Measurements from ENCODE around the gene TMED6. TPM values are rescaled to one million over a fixed set of nuclear protein-coding genes. Genes with fewer than 3 reads are reported as not detected.

TMED6 gene
- total RNA-seq, 1 experiment from 2014 or later: 0.72 TPM

DNA sequence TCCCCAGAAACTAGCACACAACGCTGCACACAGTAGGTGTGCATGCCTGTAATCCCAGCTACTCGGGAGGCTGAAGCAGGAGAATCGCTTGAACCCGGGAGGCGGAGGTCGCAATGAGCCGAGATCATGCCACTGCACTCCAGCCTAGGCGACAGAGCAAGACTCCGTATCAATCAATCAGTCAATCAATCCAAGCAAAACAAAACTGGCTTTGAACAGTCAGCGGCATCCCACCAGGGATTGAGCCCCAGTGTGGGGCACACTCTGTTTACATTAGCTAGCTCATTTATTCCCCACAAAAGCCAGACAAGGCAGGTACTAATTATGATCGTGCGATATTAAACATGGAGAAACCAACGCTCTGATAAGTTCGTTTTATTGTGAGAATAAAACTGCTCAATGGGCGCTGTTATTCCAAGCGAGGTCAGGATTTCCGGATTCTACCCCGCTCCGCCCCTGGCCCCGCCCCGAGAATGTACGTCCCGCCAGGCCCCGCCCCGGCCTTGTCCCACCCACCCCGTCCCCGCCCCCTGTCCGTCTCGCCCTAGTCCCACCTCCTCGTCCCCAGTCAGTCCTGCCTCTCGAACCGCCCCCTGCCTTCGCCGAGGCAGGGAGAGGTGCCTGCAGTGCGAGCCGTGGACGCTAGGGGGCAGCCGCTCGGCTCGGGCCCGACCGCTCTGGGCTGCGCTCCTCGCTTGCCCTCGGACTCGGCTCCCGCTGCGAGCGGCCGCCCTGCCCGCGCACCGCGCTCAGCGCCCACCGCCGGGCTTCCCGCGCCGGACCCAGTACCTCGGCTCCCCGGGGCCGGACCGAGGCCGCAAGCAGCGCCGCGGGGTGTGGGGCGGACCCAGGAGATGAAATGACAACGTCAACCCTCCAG is 40.7 kb downstream of the TMED6 start, which contains the start of gene VPS4A (continued):
- TF ChIP-seq, protein P1, sequence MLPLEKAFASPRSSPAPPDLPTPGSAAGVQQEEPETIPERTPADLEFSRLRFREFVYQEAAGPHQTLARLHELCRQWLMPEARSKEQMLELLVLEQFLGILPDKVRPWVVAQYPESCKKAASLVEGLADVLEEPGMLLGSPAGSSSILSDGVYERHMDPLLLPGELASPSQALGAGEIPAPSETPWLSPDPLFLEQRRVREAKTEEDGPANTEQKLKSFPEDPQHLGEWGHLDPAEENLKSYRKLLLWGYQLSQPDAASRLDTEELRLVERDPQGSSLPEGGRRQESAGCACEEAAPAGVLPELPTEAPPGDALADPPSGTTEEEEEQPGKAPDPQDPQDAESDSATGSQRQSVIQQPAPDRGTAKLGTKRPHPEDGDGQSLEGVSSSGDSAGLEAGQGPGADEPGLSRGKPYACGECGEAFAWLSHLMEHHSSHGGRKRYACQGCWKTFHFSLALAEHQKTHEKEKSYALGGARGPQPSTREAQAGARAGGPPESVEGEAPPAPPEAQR (CRISPR knock-in tag; IDR thresholded peaks at IDR 0.05): no peak
- TF ChIP-seq RELA (CRISPR knock-in tag; IDR thresholded peaks at IDR 0.05; ENCODE audit: borderline replicate concordance) (no peak; the same call in 1 of the 2 replicates), MYBL2 (CRISPR knock-in tag; IDR thresholded peaks at IDR 0.05) (no peak), TCF7 (CRISPR knock-in tag; IDR thresholded peaks at IDR 0.05; ENCODE audit: low read depth) (no peak), TP53 (CRISPR knock-in tag; IDR thresholded peaks at IDR 0.05) (no peak; the same call in 1 of the 2 replicates), FOXJ3 (CRISPR knock-in tag; IDR thresholded peaks at IDR 0.05; ENCODE audit: borderline replicate concordance) (no peak), RORB (CRISPR knock-in tag; IDR thresholded peaks at IDR 0.05) (no peak), GRHL2 (CRISPR knock-in tag; IDR thresholded peaks at IDR 0.05; ENCODE audit: insufficient replicate concordance, severe bottlenecking) (no peak), ATF1 (CRISPR knock-in tag; IDR thresholded peaks at IDR 0.05) (no peak), OVOL2 (CRISPR knock-in tag; IDR thresholded peaks at IDR 0.05; ENCODE audit: borderline replicate concordance) (no peak), JUN (CRISPR knock-in tag; IDR thresholded peaks at IDR 0.05) (no peak), ZNF416 (CRISPR knock-in tag; IDR thresholded peaks at IDR 0.05) (peak; percentile 33; the same call in 1 of the 2 replicates), IRF2 (CRISPR knock-in tag; IDR thresholded peaks at IDR 0.05; ENCODE audit: borderline replicate concordance, low read depth) (no peak), NR2C2 (CRISPR knock-in tag; IDR thresholded peaks at IDR 0.05) (no peak), ZNF232 (CRISPR knock-in tag; IDR thresholded peaks at IDR 0.05) (peak; percentile 87; the same call in 1 of the 2 replicates), SMAD3 (CRISPR knock-in tag; IDR thresholded peaks at IDR 0.05; ENCODE audit: borderline replicate concordance) (no peak; the same call in 1 of the 2 replicates)
- TF ChIP-seq, protein P2, sequence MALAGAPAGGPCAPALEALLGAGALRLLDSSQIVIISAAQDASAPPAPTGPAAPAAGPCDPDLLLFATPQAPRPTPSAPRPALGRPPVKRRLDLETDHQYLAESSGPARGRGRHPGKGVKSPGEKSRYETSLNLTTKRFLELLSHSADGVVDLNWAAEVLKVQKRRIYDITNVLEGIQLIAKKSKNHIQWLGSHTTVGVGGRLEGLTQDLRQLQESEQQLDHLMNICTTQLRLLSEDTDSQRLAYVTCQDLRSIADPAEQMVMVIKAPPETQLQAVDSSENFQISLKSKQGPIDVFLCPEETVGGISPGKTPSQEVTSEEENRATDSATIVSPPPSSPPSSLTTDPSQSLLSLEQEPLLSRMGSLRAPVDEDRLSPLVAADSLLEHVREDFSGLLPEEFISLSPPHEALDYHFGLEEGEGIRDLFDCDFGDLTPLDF (CRISPR knock-in tag; IDR thresholded peaks at IDR 0.05): no peak
- TF ChIP-seq, protein P3, sequence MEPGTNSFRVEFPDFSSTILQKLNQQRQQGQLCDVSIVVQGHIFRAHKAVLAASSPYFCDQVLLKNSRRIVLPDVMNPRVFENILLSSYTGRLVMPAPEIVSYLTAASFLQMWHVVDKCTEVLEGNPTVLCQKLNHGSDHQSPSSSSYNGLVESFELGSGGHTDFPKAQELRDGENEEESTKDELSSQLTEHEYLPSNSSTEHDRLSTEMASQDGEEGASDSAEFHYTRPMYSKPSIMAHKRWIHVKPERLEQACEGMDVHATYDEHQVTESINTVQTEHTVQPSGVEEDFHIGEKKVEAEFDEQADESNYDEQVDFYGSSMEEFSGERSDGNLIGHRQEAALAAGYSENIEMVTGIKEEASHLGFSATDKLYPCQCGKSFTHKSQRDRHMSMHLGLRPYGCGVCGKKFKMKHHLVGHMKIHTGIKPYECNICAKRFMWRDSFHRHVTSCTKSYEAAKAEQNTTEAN (CRISPR knock-in tag; IDR thresholded peaks at IDR 0.05): no peak
- TF ChIP-seq, protein P4, sequence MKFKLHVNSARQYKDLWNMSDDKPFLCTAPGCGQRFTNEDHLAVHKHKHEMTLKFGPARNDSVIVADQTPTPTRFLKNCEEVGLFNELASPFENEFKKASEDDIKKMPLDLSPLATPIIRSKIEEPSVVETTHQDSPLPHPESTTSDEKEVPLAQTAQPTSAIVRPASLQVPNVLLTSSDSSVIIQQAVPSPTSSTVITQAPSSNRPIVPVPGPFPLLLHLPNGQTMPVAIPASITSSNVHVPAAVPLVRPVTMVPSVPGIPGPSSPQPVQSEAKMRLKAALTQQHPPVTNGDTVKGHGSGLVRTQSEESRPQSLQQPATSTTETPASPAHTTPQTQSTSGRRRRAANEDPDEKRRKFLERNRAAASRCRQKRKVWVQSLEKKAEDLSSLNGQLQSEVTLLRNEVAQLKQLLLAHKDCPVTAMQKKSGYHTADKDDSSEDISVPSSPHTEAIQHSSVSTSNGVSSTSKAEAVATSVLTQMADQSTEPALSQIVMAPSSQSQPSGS (CRISPR knock-in tag; IDR thresholded peaks at IDR 0.05; ENCODE audit: borderline replicate concordance, low read depth): no peak
- TF ChIP-seq, protein P5, sequence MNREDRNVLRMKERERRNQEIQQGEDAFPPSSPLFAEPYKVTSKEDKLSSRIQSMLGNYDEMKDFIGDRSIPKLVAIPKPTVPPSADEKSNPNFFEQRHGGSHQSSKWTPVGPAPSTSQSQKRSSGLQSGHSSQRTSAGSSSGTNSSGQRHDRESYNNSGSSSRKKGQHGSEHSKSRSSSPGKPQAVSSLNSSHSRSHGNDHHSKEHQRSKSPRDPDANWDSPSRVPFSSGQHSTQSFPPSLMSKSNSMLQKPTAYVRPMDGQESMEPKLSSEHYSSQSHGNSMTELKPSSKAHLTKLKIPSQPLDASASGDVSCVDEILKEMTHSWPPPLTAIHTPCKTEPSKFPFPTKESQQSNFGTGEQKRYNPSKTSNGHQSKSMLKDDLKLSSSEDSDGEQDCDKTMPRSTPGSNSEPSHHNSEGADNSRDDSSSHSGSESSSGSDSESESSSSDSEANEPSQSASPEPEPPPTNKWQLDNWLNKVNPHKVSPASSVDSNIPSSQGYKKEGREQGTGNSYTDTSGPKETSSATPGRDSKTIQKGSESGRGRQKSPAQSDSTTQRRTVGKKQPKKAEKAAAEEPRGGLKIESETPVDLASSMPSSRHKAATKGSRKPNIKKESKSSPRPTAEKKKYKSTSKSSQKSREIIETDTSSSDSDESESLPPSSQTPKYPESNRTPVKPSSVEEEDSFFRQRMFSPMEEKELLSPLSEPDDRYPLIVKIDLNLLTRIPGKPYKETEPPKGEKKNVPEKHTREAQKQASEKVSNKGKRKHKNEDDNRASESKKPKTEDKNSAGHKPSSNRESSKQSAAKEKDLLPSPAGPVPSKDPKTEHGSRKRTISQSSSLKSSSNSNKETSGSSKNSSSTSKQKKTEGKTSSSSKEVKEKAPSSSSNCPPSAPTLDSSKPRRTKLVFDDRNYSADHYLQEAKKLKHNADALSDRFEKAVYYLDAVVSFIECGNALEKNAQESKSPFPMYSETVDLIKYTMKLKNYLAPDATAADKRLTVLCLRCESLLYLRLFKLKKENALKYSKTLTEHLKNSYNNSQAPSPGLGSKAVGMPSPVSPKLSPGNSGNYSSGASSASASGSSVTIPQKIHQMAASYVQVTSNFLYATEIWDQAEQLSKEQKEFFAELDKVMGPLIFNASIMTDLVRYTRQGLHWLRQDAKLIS (CRISPR knock-in tag; IDR thresholded peaks at IDR 0.05; ENCODE audit: borderline replicate concordance): no peak
- TF ChIP-seq, protein P6, sequence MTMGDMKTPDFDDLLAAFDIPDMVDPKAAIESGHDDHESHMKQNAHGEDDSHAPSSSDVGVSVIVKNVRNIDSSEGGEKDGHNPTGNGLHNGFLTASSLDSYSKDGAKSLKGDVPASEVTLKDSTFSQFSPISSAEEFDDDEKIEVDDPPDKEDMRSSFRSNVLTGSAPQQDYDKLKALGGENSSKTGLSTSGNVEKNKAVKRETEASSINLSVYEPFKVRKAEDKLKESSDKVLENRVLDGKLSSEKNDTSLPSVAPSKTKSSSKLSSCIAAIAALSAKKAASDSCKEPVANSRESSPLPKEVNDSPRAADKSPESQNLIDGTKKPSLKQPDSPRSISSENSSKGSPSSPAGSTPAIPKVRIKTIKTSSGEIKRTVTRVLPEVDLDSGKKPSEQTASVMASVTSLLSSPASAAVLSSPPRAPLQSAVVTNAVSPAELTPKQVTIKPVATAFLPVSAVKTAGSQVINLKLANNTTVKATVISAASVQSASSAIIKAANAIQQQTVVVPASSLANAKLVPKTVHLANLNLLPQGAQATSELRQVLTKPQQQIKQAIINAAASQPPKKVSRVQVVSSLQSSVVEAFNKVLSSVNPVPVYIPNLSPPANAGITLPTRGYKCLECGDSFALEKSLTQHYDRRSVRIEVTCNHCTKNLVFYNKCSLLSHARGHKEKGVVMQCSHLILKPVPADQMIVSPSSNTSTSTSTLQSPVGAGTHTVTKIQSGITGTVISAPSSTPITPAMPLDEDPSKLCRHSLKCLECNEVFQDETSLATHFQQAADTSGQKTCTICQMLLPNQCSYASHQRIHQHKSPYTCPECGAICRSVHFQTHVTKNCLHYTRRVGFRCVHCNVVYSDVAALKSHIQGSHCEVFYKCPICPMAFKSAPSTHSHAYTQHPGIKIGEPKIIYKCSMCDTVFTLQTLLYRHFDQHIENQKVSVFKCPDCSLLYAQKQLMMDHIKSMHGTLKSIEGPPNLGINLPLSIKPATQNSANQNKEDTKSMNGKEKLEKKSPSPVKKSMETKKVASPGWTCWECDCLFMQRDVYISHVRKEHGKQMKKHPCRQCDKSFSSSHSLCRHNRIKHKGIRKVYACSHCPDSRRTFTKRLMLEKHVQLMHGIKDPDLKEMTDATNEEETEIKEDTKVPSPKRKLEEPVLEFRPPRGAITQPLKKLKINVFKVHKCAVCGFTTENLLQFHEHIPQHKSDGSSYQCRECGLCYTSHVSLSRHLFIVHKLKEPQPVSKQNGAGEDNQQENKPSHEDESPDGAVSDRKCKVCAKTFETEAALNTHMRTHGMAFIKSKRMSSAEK (CRISPR knock-in tag; IDR thresholded peaks at IDR 0.05; ENCODE audit: borderline replicate concordance): no peak
- TF ChIP-seq, protein P7, sequence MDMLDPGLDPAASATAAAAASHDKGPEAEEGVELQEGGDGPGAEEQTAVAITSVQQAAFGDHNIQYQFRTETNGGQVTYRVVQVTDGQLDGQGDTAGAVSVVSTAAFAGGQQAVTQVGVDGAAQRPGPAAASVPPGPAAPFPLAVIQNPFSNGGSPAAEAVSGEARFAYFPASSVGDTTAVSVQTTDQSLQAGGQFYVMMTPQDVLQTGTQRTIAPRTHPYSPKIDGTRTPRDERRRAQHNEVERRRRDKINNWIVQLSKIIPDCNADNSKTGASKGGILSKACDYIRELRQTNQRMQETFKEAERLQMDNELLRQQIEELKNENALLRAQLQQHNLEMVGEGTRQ (CRISPR knock-in tag; IDR thresholded peaks at IDR 0.05): peak; percentile 45; the same call in 1 of the 2 replicates

Measured in WTC11 (cell line).